Upper lobe of left lung (tissue), 6 donors: ENCODE results near the gene PIK3R6. TPM values are rescaled to one million over a fixed set of nuclear protein-coding genes. Genes with fewer than 3 reads are reported as not detected.

Experiments used
- ATAC-seq, 2 donors: fragments of 200-7000 bp; cut with Tn5 transposase; one replicate each; pipeline ENCODE4 v1.9.1; 2022; ENCODE audit warnings: mild to moderate bottlenecking in 2 of 2, moderate library complexity in 2 of 2; ENCODE audit not compliant: low FRiP score in 2 of 2
- DNase-seq, 2 donors: peaks; one replicate each; pipeline ENCODE4 v3.0.0-alpha.2; 2019 to 2020
- H3K27ac ChIP-seq, 4 donors: fragments of 200-600 bp; sonication (generic); one replicate each; pipeline ENCODE4 v1.5.1; 2016 to 2019
- H3K27me3 ChIP-seq, 4 donors: fragments of 200-600 bp; sonication (generic); one replicate each; pipeline ENCODE4 v1.5.1; 2017 to 2019
- H3K36me3 ChIP-seq, 4 donors: fragments of 200-600 bp; sonication (generic); one replicate each; pipeline ENCODE4 v1.5.1; 2016 to 2019
- H3K4me1 ChIP-seq, 4 donors: fragments of 200-600 bp; sonication (generic); one replicate each; pipeline ENCODE4 v1.5.1; 2018 to 2019
- H3K4me3 ChIP-seq, 4 donors: fragments of 200-600 bp; sonication (generic); one replicate each; pipeline ENCODE4 v1.5.1; 2017 to 2019; ENCODE audit warnings: mild to moderate bottlenecking in 2 of 4, moderate library complexity in 1 of 4
- H3K9me3 ChIP-seq, 4 donors: fragments of 200-600 bp; sonication (generic); one replicate each; pipeline ENCODE4 v1.5.1; 2018 to 2019
- CTCF ChIP-seq, 6 experiments: fragments of 450-650 bp in 4 of 6; fragments of 200-600 bp in 2 of 6; sonication (generic) in 2 of 6; IDR thresholded peaks; one replicate each; pipeline ENCODE4 v1.5.1; 2016 to 2019; ENCODE audit warnings: antibody characterized with exemption in 6 of 6
- EP300 ChIP-seq, 4 donors: sonication (generic); formaldehyde crosslinking; IDR thresholded peaks; one replicate each; pipeline ENCODE4 v1.5.1; 2017; ENCODE audit warnings: antibody characterized with exemption in 4 of 4, control low read depth in 2 of 4
- POLR2A ChIP-seq, 4 donors: fragments of 450-650 bp; IDR thresholded peaks; one replicate each; pipeline ENCODE4 v1.5.1; 2016 to 2017; ENCODE audit warnings: antibody characterized with exemption in 4 of 4, mild to moderate bottlenecking in 2 of 4
- POLR2AphosphoS5 ChIP-seq, 2 donors: sonication (generic); formaldehyde crosslinking; IDR thresholded peaks; one replicate each; pipeline ENCODE4 v1.5.1; 2017; ENCODE audit warnings: antibody characterized with exemption in 2 of 2
- WGBS, 2 donors: methylation state at CpG; one replicate each; pipeline ENCODE4 v1.1.5; 2017 to 2018; 5-methylcytosine and 5-hydroxymethylcytosine counted together
- total RNA-seq, 6 donors: library from RNA; depleted of rRNA in 4 of 6; stranded (reverse); fragments of >200 nt in 4 of 6; gene quantifications; one replicate each; pipeline versions ENCODE4 v1.1.0 to v1.2.1, GENCODE V29; 2016 to 2021
- donor health status: DM: no; HTN: no; CAD: no; lungs with moderate emphysema.
- donor health status: DM: no; HTN: yes; CAD: no; lungs with severe emphysema.

PIK3R6 gene
- total RNA-seq, 6 donors from 2014 or later = 1.1 to 4.2 (median 2.4) TPM

- 91% methylated on average over 11 of the region's 20 CpGs; no CpG with 5 or more reads in 1 of the 2 donors for WGBS, 2 donors
- H3K36me3 ChIP-seq = no peaks in the 10 kb centered on the region
- H3K4me3 ChIP-seq = no peak overlapping the region
- H3K27ac ChIP-seq = no peak overlapping the region
- no peaks in the 10 kb centered on the region for H3K27me3 ChIP-seq
- DNase-seq (peak in 1 of 2 donors; percentile 69), ATAC-seq (no peak)
- no peaks in the 10 kb centered on the region for H3K4me1 ChIP-seq
- TF ChIP-seq POLR2AphosphoS5 (IDR thresholded peaks at IDR 0.05) (no peak), EP300 (IDR thresholded peaks at IDR 0.05) (no peak), CTCF (IDR thresholded peaks at IDR 0.05) (no peak), POLR2A (IDR thresholded peaks at IDR 0.05) (no peak)
- H3K9me3 ChIP-seq = peaks cover 0 to 6% (median 0%) of the 10 kb centered on the region in 4 donors
These were observed 39.0 kb downstream of the PIK3R6 start for GRCh38 chr17:8828517-8828875.

- DNase-seq (peak in 1 of 2 donors; percentile 30), ATAC-seq (no peak)
- H3K27me3 ChIP-seq = no peaks in the 10 kb centered on the region
- H3K9me3 ChIP-seq = peaks cover 0 to 6% (median 0%) of the 10 kb centered on the region in 4 donors
- 73 to 78% methylated on average over 15 to 19 of the region's 19 CpGs for WGBS, 2 donors
- H3K4me3 ChIP-seq = no peak overlapping the region
- no peaks in the 10 kb centered on the region for H3K36me3 ChIP-seq
- no peaks in the 10 kb centered on the region for H3K4me1 ChIP-seq
- TF ChIP-seq POLR2AphosphoS5 (IDR thresholded peaks at IDR 0.05) (no peak), CTCF (IDR thresholded peaks at IDR 0.05) (no peak)
- no peak overlapping the region for H3K27ac ChIP-seq
These were observed 40.6 kb downstream of the PIK3R6 start for GRCh38 chr17:8826808-8827435.

- TF ChIP-seq EP300 (IDR thresholded peaks at IDR 0.05) (no peak), CTCF (IDR thresholded peaks at IDR 0.05) (no peak), POLR2A (IDR thresholded peaks at IDR 0.05) (no peak), POLR2AphosphoS5 (IDR thresholded peaks at IDR 0.05) (no peak)
- no peak for DNase-seq
- peaks cover 0 to 6% (median 0%) of the 10 kb centered on the region in 4 donors for H3K9me3 ChIP-seq
- H3K27me3 ChIP-seq = no peaks in the 10 kb centered on the region
- H3K4me3 ChIP-seq = no peak overlapping the region
- H3K36me3 ChIP-seq = no peaks in the 10 kb centered on the region
- H3K4me1 ChIP-seq = no peaks in the 10 kb centered on the region
- no peak for ATAC-seq
- H3K27ac ChIP-seq = no peak overlapping the region
- WGBS, 2 donors = 54 to 65% methylated on average over 2 of the region's 2 CpGs
These were observed 41.7 kb downstream of the PIK3R6 start for GRCh38 chr17:8825802-8826201.

- H3K4me1 ChIP-seq = no peaks in the 10 kb centered on the region
- DNase-seq = no peak
- TF ChIP-seq CTCF (IDR thresholded peaks at IDR 0.05) (no peak), EP300 (IDR thresholded peaks at IDR 0.05) (no peak), POLR2AphosphoS5 (IDR thresholded peaks at IDR 0.05) (no peak), POLR2A (IDR thresholded peaks at IDR 0.05) (no peak)
- H3K27ac ChIP-seq = no peak overlapping the region
- no peak overlapping the region for H3K4me3 ChIP-seq
- H3K36me3 ChIP-seq = no peaks in the 10 kb centered on the region
- H3K27me3 ChIP-seq = no peaks in the 10 kb centered on the region
- no peak for ATAC-seq
- H3K9me3 ChIP-seq = peaks cover 0 to 6% (median 0%) of the 10 kb centered on the region in 4 donors
- WGBS, 2 donors = 90 to 97% methylated on average over 5 of the region's 5 CpGs
These were observed 44.2 kb downstream of the PIK3R6 start for GRCh38 chr17:8823279-8823678.

- Histone ChIP-seq H3K27me3 (no peaks in the 10 kb centered on the region), H3K27ac (no peak overlapping the region), H3K9me3 (peaks cover 0 to 6% (median 0%) of the 10 kb centered on the region in 4 donors), H3K36me3 (no peaks in the 10 kb centered on the region), H3K4me1 (no peaks in the 10 kb centered on the region), H3K4me3 (no peak overlapping the region)
- TF ChIP-seq POLR2A (IDR thresholded peaks at IDR 0.05) (no peak), EP300 (IDR thresholded peaks at IDR 0.05) (no peak), CTCF (IDR thresholded peaks at IDR 0.05) (no peak), POLR2AphosphoS5 (IDR thresholded peaks at IDR 0.05) (no peak)
- 76 to 86% methylated on average over 5 of the region's 5 CpGs for WGBS, 2 donors
- ATAC-seq = no peak
- DNase-seq = no peak
These were observed 45.0 kb downstream of the PIK3R6 start for GRCh38 chr17:8822401-8823035.
